ENCODE data around the gene AKAP8.
"Not testable (repeated sequence)": the region's sequence is repeated elsewhere in the genome, so short reads cannot be mapped to it uniquely, and the experiment has no call there.

AKAP8 gene

DNA sequence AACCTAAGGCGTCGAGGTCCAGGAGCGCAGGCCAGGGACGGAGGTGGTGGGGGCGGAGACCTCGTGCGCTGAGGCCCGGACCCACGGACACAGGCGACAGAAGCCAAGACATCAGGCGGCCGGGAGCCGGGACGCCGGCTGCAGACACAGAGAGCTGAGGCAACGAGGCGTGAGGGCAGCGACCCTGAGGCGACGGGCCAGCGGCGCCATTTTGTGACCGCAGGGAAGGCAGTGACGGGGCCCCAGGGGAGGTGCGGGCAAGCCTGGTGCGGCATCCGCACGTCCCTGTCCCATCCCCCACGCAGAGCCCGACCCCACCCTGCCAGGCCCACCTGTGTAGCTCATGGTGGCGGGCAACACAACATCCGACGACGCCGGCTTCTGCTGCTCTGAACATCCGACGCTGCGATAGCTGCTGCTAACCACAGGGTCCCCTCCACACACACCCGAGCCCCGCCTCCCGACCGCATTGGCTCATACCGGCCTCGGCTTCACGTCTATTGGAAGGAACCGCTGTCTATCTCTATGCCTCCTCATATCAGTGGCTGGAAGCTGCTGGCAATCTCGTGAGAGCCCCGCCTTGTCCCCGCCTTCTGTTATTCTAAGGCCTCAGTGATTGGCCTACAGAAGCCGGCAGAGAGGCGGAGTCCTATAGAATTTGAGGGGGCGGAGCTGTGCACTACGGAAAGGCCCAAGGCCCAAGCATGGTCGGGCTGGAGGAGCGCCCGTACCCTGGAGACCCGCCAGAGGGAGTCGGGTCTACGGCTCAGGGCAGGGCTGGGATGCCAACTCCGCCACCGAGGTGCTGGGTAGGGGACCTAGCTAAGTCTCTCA lies 39.2 kb upstream of the AKAP8 start, which contains the start of gene AKAP8L:
AKAP8L (minus strand) TSS at position 410 of the 834 bp plus-strand sequence; CDS start at position 345, 65 bp downstream.
- H3K4me1 ChIP-seq (ENCODE audit: insufficient read depth, low read length) = peaks cover 7% of the 10 kb centered on the region; the same call in 1 of the 2 replicates
- H3K9ac ChIP-seq (ENCODE audit: low read depth, low read length) = peak within 1 kb of the TSS; percentile 91
- H3K36me3 ChIP-seq (ENCODE audit: insufficient read depth, low read length) = peaks cover 5% of the 10 kb centered on the region

DNA sequence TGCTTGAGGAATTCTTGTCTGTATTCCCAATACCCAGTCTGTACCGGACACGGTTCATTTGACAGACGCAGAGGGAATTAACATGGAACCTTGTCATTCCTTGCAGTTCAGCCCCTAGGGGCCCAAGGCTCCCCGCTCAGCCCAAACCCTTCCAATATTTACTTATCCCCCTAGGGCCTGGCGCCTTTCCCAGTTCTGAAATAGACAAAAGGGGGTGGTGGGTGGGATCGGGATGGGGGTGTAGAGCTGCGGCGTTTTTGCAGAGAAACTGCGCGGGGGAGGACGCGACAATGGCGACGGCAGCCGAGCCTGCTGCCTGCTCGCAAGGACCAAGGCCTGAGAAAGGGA lies 38.6 kb upstream of the AKAP8 start:
- no peaks in the 10 kb centered on the region; the same call in 1 of the 2 replicates for H3K36me3 ChIP-seq (ENCODE audit: insufficient read depth, low read length)
- H3K9ac ChIP-seq (ENCODE audit: low read depth, low read length) = peak overlapping the region; percentile 91
- peaks cover 10% of the 10 kb centered on the region; the same call in 1 of the 2 replicates for H3K4me1 ChIP-seq (ENCODE audit: insufficient read depth, low read length)
- H3K9me3 ChIP-seq (ENCODE audit: control insufficient read depth, insufficient read depth, low read length) = no peaks in the 10 kb centered on the region; the same call in 1 of the 2 replicates

More for the DNA sequence above, 39.2 kb upstream of the AKAP8 start, which contains the start of gene AKAP8L:
- no peaks in the 10 kb centered on the region; the same call in 1 of the 2 replicates for H3K9me3 ChIP-seq (ENCODE audit: control insufficient read depth, insufficient read depth, low read length)

DNA sequence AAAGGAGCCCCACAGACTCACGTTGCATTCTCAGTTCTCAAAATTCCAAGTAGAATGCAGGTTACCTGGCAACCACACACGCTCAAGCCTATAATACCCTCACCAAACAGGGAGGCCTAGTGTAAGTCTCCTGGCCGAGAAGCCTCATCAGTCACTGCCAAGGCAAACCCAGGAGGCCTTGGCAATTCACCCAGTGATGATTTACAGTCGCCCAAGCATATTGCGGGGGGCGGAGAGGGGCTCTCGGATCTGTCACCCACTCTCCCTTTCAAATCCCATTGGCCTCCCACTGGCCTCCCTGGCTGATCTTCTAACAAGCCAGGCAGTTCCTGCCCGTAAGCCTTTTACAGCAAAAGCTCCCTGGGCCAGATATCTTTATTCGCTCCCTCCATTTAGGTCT lies 38.1 kb upstream of the AKAP8 start:
- no peaks in the 10 kb centered on the region; the same call in 1 of the 2 replicates for H3K9me3 ChIP-seq (ENCODE audit: control insufficient read depth, insufficient read depth, low read length)
- peak overlapping the region; percentile 91 for H3K9ac ChIP-seq (ENCODE audit: low read depth, low read length)
- H3K36me3 ChIP-seq (ENCODE audit: insufficient read depth, low read length) = no peaks in the 10 kb centered on the region
- H3K4me1 ChIP-seq (ENCODE audit: insufficient read depth, low read length) = peaks cover 10% of the 10 kb centered on the region; the same call in 1 of the 2 replicates

DNA sequence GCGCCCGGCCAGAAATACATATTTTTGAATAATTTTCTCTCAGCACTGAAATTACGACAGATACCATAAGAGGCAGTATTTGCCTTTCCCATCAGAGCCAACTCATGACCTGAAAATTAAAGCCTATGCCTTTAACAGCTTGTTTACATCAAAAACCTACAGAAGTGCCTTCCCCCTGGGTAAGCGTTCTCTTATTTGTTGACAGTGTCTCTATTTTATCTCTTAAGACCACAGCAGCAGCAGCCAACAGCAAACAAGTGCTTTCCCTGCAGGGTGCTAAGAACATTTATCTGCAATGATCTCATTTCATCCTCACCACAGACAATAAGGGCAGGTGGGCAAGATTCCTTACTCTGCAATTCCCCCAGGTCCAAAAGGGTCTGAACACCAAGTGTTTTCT lies 33.2 kb upstream of the AKAP8 start:
- no peak overlapping the region for H3K9ac ChIP-seq (ENCODE audit: low read depth, low read length)
- H3K36me3 ChIP-seq (ENCODE audit: insufficient read depth, low read length) = peaks cover 5% of the 10 kb centered on the region; the same call in 1 of the 2 replicates
- H3K4me1 ChIP-seq (ENCODE audit: insufficient read depth, low read length) = peaks cover 7% of the 10 kb centered on the region; the same call in 1 of the 2 replicates
- no peaks in the 10 kb centered on the region; the same call in 1 of the 2 replicates for H3K9me3 ChIP-seq (ENCODE audit: control insufficient read depth, insufficient read depth, low read length)

DNA sequence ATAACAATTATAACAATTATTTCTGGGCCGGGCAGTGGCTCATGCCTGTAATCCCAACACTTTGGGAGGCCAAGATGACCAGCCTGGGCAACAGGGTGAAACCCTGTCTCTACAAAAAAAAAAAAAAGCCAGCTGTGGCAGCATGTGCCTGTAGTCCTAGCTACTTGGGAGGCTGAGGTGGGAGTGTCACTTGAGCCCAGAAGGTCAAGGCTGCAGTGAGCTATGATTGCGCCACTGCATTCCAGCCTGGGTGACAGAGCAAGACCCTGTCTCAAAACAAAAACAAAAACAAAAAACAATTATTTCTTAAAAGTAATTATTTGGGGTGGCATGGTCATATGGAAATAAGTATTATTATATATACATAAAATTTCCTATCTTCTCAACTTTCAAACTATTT lies 31.8 kb upstream of the AKAP8 start:
- H3K4me1 ChIP-seq (ENCODE audit: insufficient read depth, low read length) = not testable (repeated sequence)

DNA sequence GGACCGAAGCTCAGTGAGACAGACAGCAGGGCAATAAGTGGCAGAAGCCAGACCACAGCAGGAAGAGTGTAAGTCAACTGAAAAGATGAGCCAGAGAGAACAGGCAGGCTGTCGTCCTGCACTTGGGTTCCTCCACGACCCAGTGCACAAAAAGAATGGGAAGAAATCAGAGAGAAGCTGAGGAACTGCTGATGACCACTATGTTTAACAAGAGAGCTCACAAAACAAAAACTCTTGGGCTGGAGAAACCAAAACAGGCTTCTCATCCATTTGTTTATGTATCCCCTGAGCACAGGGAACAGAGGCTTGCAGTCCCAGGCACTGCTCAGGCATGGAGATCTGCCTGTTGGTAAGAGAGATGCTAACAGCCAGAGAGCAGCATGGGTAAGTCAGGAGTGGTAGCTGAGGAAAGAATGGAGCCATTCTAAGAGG lies 25.2 kb upstream of the AKAP8 start:
- Histone ChIP-seq H3K9me3 (ENCODE audit: control insufficient read depth, insufficient read depth, low read length) (no peaks in the 10 kb centered on the region), H3K36me3 (ENCODE audit: insufficient read depth, low read length) (peaks cover 3% of the 10 kb centered on the region), H3K4me1 (ENCODE audit: insufficient read depth, low read length) (no peaks in the 10 kb centered on the region), H3K9ac (ENCODE audit: low read depth, low read length) (no peak overlapping the region)

More for the DNA sequence above, 31.8 kb upstream of the AKAP8 start:
- H3K9ac ChIP-seq (ENCODE audit: low read depth, low read length); H3K36me3 ChIP-seq (ENCODE audit: insufficient read depth, low read length); H3K9me3 ChIP-seq (ENCODE audit: control insufficient read depth, insufficient read depth, low read length): not testable (repeated sequence)

DNA sequence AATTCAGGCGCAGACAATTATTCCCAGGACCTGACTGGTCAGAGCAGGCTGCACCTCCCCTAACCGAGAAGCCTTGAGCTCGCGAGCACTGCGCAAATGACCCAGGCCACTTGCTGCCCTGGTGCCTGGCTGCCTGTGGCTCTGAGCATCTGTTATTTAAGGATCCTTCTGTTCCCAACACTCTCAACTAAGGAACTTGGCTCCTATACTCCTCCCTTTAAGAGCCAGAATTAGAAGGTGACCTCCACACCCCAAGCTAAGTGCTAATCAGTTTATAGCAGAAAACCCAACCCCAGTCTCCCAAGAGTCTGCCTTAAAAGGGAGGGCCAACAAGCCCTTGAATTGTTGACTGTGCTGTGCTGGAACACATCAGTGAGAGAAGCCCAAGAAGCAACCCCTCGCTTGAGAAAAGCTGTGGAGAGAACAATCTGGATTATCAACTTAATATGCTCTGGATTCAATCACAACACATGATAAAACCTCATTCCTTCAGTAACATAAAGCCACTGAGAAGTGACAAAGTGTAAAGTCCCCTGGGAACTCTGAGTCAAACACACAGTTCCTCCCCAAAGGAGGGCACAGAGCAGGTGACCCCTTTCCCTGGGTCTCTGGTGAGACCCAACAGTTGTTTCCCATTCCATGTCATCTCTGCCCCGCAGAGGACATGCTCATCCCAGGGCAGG lies 24.7 kb upstream of the AKAP8 start:
- H3K9ac ChIP-seq (ENCODE audit: low read depth, low read length) = no peak overlapping the region
- peaks cover 3% of the 10 kb centered on the region for H3K36me3 ChIP-seq (ENCODE audit: insufficient read depth, low read length)
- H3K9me3 ChIP-seq (ENCODE audit: control insufficient read depth, insufficient read depth, low read length) = no peaks in the 10 kb centered on the region
- H3K4me1 ChIP-seq (ENCODE audit: insufficient read depth, low read length) = no peaks in the 10 kb centered on the region

DNA sequence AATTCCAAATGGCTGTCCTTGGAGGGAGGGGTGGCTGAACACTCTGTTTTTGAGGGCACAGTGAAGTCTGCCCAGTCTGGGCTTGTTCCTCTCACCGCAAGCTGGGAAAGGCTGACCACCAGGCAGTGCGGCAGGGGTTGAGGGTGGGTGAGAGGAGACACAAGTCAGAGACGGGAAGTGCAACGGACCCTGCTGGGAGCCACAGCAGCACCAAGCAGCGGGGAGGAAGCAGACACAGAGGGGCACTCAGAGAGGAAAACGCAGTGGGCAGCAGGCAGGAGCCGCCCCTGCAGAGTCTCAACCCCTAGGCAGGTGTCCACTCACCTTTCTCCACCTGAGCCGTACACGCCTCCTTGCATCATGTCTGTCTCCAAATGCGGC lies 23.6 kb upstream of the AKAP8 start:
- no peaks in the 10 kb centered on the region for H3K9me3 ChIP-seq (ENCODE audit: control insufficient read depth, insufficient read depth, low read length)
- no peak overlapping the region for H3K9ac ChIP-seq (ENCODE audit: low read depth, low read length)
- H3K36me3 ChIP-seq (ENCODE audit: insufficient read depth, low read length) = peaks cover 6% of the 10 kb centered on the region
- no peaks in the 10 kb centered on the region for H3K4me1 ChIP-seq (ENCODE audit: insufficient read depth, low read length)

DNA sequence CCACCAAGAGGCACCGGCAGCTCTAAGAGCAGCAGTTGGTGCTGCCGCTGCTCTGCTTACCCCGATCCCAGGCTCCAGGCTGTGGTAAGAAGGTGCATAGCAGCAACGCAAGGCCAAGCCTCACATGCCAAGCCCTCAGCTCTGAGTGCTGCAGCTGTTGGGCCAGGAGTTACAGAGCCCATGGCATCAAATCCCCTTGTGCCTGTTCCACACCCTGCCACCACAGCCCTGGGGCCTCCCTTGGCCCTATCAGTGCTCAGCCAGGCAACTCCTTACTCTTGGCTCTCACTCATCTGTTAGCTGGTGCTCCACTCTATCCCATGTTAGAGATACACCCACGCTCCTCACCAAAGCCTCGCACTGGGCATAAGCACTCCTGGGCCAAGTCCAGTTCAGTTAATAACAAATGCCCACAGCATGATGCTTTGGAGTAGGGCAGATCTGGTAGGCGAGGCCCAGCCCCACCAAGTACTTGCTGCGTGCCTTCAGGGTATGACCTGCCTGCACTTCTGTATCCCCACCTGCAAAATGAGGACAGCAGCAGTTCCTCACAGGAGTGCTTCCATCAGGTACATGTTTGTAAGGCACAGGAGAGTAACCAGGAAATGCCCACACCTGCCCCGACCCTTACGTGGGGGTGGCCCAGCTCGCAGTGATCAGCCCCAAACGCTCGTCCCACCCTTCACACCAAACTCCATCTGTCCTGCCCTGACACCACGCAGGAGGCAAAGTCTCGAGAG lies 23.0 kb upstream of the AKAP8 start:
- Histone ChIP-seq H3K9me3 (ENCODE audit: control insufficient read depth, insufficient read depth, low read length) (no peaks in the 10 kb centered on the region), H3K36me3 (ENCODE audit: insufficient read depth, low read length) (peaks cover 10% of the 10 kb centered on the region), H3K9ac (ENCODE audit: low read depth, low read length) (no peak overlapping the region), H3K4me1 (ENCODE audit: insufficient read depth, low read length) (no peaks in the 10 kb centered on the region)

DNA sequence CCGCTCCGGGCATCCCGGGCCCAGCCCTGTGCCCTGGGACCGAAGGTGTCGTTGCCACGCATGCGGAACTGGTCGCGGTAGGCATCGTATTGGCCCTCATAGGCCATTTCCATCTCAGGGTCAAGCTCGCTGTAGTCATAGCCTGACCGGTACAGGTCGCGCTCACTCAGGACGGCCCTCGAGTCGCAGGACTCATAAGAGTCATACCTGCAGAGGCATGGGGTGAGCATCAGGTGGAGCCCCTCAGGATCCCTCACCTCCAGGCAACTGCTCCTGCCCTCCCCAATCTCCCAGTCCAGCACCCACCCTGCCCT lies 21.8 kb upstream of the AKAP8 start:
- Histone ChIP-seq H3K36me3 (ENCODE audit: insufficient read depth, low read length) (peaks cover 15% of the 10 kb centered on the region), H3K4me1 (ENCODE audit: insufficient read depth, low read length) (no peaks in the 10 kb centered on the region), H3K9me3 (ENCODE audit: control insufficient read depth, insufficient read depth, low read length) (no peaks in the 10 kb centered on the region), H3K9ac (ENCODE audit: low read depth, low read length) (no peak overlapping the region)

DNA sequence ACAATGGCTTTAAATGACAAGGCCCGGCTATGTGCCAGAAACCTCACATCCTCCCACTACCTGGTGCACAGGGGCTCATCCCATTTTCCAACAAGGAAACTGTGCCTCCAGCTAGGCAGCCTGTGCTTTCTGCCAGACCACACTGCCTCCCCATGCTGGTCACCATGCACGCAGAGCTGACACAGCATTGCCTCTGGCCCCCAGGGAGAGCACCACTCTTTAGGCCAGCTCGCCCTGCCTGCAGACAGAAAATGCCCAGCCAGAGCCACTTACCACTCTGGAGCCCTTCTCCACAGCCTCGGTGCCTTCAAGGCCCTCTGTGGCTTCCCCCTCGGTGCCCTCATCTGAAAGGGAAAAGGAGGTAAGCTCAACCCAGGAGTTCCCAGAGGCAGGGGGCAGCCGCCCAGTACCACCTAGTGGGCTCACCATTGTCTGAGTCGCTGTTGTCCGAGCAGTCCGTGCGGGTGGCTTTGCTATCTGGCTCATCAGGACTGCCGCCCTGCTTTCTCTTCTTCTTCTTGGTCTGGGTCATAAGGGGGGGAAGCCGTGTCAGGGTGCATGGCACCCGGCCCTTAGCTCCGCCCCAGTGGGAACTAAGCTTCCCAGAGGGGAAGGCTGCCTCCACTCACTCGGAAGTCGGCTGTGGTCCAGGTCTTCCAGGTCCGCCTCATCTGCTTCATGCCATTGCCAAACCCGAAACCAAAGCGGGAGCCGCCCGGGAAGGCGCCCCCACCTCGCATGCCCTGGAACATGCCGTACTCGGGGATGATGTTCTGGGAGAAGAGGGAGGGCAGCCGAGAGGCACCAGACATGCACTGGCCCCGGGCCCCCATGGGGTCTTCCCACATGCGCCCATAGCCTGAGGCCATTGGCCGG lies 21.2 kb upstream of the AKAP8 start:
- H3K36me3 ChIP-seq (ENCODE audit: insufficient read depth, low read length) = peaks cover 13% of the 10 kb centered on the region
- no peaks in the 10 kb centered on the region for H3K9me3 ChIP-seq (ENCODE audit: control insufficient read depth, insufficient read depth, low read length)
- H3K4me1 ChIP-seq (ENCODE audit: insufficient read depth, low read length) = no peaks in the 10 kb centered on the region
- H3K9ac ChIP-seq (ENCODE audit: low read depth, low read length) = no peak overlapping the region

DNA sequence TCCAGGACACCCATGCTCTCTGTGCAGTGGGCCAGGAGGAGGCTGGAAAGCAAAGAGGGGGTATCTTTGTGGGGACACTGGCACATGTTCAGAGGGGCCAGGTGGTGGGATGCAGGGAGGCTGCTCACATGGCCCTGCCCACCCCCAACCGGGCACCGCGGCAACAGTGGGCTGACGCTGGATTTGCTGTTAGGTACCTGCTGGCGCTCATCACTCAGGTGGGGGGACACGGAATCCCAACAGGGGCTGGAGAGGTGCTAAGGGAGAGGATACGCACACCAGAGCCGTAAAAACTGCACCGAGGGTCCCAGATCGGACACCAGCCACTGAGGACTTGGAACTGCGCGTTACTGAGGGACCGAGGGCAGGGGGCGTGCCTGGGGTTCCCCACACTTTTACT lies 20.0 kb upstream of the AKAP8 start:
- Histone ChIP-seq H3K4me1 (ENCODE audit: insufficient read depth, low read length) (no peaks in the 10 kb centered on the region), H3K9ac (ENCODE audit: low read depth, low read length) (no peak overlapping the region), H3K36me3 (ENCODE audit: insufficient read depth, low read length) (peaks cover 13% of the 10 kb centered on the region), H3K9me3 (ENCODE audit: control insufficient read depth, insufficient read depth, low read length) (no peaks in the 10 kb centered on the region)

DNA sequence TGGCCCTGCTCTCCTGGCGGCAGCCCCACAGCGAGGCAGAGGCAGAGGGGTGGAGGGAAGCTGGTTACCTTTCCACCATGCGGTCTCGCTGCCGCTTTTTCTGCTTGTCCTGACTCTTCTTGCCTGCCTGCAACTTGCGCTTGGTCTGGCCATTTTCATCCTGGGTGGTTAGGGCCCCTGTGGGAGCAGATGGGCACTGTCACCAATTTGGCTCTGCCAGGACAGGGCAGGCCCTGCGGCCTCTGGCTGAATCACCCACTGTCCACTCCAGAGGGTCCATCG lies 19.6 kb upstream of the AKAP8 start:
- H3K9ac ChIP-seq (ENCODE audit: low read depth, low read length) = no peak overlapping the region
- H3K36me3 ChIP-seq (ENCODE audit: insufficient read depth, low read length) = peaks cover 13% of the 10 kb centered on the region
- no peaks in the 10 kb centered on the region for H3K9me3 ChIP-seq (ENCODE audit: control insufficient read depth, insufficient read depth, low read length)
- no peaks in the 10 kb centered on the region for H3K4me1 ChIP-seq (ENCODE audit: insufficient read depth, low read length)

All from ES-I3 (cell line).